ENCODE results near the gene TMEM200B. TPM values are rescaled to one million over a fixed set of nuclear protein-coding genes. Genes with fewer than 3 reads are reported as not detected.
"Not testable (repeated sequence)": the region's sequence is repeated elsewhere in the genome, so short reads cannot be mapped to it uniquely, and the experiment has no call there.

Gene TMEM200B
- total RNA-seq, 1 experiment from 2014 or later, result 0.12 TPM

- DNase-seq (ENCODE audit: extremely low read depth, low read depth), result no peak
Measured at GRCh38 chr1:29136391-29136915, 12.8 kb upstream of the TMEM200B start.

GRCh38 chr1:29134695-29135028 lies 11.0 kb upstream of the TMEM200B start:
- DNase-seq (ENCODE audit: extremely low read depth, low read depth), result no peak

- no peak for DNase-seq (ENCODE audit: extremely low read depth, low read depth)
Measured at GRCh38 chr1:29133861-29134694, 10.4 kb upstream of the TMEM200B start.

GRCh38 chr1:29131056-29131455 lies 7.4 kb upstream of the TMEM200B start:
- not testable (repeated sequence) for DNase-seq (ENCODE audit: extremely low read depth, low read depth)

- no peak for DNase-seq (ENCODE audit: extremely low read depth, low read depth)
Measured at GRCh38 chr1:29129916-29130315, 6.2 kb upstream of the TMEM200B start.

- DNase-seq (ENCODE audit: extremely low read depth, low read depth), result no peak
Measured at GRCh38 chr1:29128739-29129138, 5.0 kb upstream of the TMEM200B start.

GRCh38 chr1:29126198-29126597 lies 2.5 kb upstream of the TMEM200B start:
- no peak for DNase-seq (ENCODE audit: extremely low read depth, low read depth)

- no peak for DNase-seq (ENCODE audit: extremely low read depth, low read depth)
Measured at GRCh38 chr1:29125788-29126187, 2.1 kb upstream of the TMEM200B start.

- DNase-seq (ENCODE audit: extremely low read depth, low read depth), result no peak
Measured at GRCh38 chr1:29125237-29125641, 1.5 kb upstream of the TMEM200B start.

- DNase-seq (ENCODE audit: extremely low read depth, low read depth), result peak; percentile 28
Measured at GRCh38 chr1:29124366-29125236, 898 bp upstream of the TMEM200B start.

- DNase-seq (ENCODE audit: extremely low read depth, low read depth), result no peak
Measured at GRCh38 chr1:29123053-29123886, 433 bp downstream of the TMEM200B start.

- DNase-seq (ENCODE audit: extremely low read depth, low read depth), result no peak
Measured at GRCh38 chr1:29122682-29123052, 1.0 kb downstream of the TMEM200B start.

- DNase-seq (ENCODE audit: extremely low read depth, low read depth), result no peak
Measured at GRCh38 chr1:29121936-29122681, 1.6 kb downstream of the TMEM200B start.

GRCh38 chr1:29121516-29121935 lies 2.2 kb downstream of the TMEM200B start:
- DNase-seq (ENCODE audit: extremely low read depth, low read depth), result no peak

- DNase-seq (ENCODE audit: extremely low read depth, low read depth), result no peak
Measured at GRCh38 chr1:29120947-29121485, 2.7 kb downstream of the TMEM200B start.

GRCh38 chr1:29120367-29120766 lies 3.3 kb downstream of the TMEM200B start:
- DNase-seq (ENCODE audit: extremely low read depth, low read depth), result no peak

GRCh38 chr1:29119121-29119929 lies 4.4 kb downstream of the TMEM200B start:
- no peak for DNase-seq (ENCODE audit: extremely low read depth, low read depth)

- DNase-seq (ENCODE audit: extremely low read depth, low read depth), result no peak
Measured at GRCh38 chr1:29117381-29117780, 6.3 kb downstream of the TMEM200B start.

- DNase-seq (ENCODE audit: extremely low read depth, low read depth), result no peak
Measured at GRCh38 chr1:29114654-29115053, 9.0 kb downstream of the TMEM200B start.

Data from NCI-H460 (cell line).